Subcutaneous abdominal adipose tissue (tissue), 5 donors: Measurements from ENCODE around the gene NKD2.

ENCODE experiments used
- H3K27ac ChIP-seq: one replicate; pipeline ENCODE4 v1.7.0; 2013; ENCODE audit warnings: low read depth, mild to moderate bottlenecking, inconsistent platforms, low read length, moderate library complexity
- H3K27me3 ChIP-seq, 5 donors: one replicate each; pipeline ENCODE4 v1.7.0; 2013; ENCODE audit warnings: low read length in 5 of 5, inconsistent platforms in 1 of 5; ENCODE audit not compliant: control insufficient read depth in 5 of 5, insufficient read depth in 4 of 5
- H3K36me3 ChIP-seq, 5 donors: one replicate each; pipeline ENCODE4 v1.7.0; 2013; ENCODE audit warnings: low read length in 5 of 5; ENCODE audit not compliant: control insufficient read depth in 5 of 5, insufficient read depth in 5 of 5
- H3K4me1 ChIP-seq, 5 donors: one replicate each; pipeline ENCODE4 v1.7.0; 2013; ENCODE audit warnings: low read length in 5 of 5, mild to moderate bottlenecking in 3 of 5, moderate library complexity in 1 of 5; ENCODE audit not compliant: control insufficient read depth in 5 of 5, insufficient read depth in 5 of 5
- H3K4me3 ChIP-seq, 5 donors: one replicate each; pipeline ENCODE4 v1.7.0; 2013; ENCODE audit warnings: low read length in 5 of 5, low read depth in 1 of 5
- H3K9ac ChIP-seq, 5 donors: one replicate each; pipeline ENCODE4 v1.7.0; 2013; ENCODE audit warnings: low read length in 5 of 5, mild to moderate bottlenecking in 4 of 5, moderate library complexity in 3 of 5
- H3K9me3 ChIP-seq, 5 donors: one replicate each; pipeline ENCODE4 v1.7.0; 2013; ENCODE audit warnings: low read length in 5 of 5; ENCODE audit not compliant: control insufficient read depth in 5 of 5
- donor health status: healthy.
- donor health status: healthy.
- donor health status: healthy.
- donor health status: healthy.
- donor health status: healthy.

NKD2 gene

GRCh38 chr5:1004461-1005248 lies 3.9 kb upstream of the NKD2 start:
- H3K27me3 ChIP-seq: peaks cover 3 to 10% (median 7%) of the 10 kb centered on the region in 5 donors
- H3K4me3 ChIP-seq: peak overlapping the region; percentile 35 to 69 (median 59)
- H3K9ac ChIP-seq: peak overlapping the region in 4 of 5 donors; percentile 61 to 80 (median 65)
- no peak overlapping the region for H3K27ac ChIP-seq
- H3K4me1 ChIP-seq: peaks cover 2 to 45% (median 35%) of the 10 kb centered on the region in 5 donors
- no peaks in the 10 kb centered on the region for H3K36me3 ChIP-seq
- H3K9me3 ChIP-seq: no peaks in the 10 kb centered on the region

DNA sequence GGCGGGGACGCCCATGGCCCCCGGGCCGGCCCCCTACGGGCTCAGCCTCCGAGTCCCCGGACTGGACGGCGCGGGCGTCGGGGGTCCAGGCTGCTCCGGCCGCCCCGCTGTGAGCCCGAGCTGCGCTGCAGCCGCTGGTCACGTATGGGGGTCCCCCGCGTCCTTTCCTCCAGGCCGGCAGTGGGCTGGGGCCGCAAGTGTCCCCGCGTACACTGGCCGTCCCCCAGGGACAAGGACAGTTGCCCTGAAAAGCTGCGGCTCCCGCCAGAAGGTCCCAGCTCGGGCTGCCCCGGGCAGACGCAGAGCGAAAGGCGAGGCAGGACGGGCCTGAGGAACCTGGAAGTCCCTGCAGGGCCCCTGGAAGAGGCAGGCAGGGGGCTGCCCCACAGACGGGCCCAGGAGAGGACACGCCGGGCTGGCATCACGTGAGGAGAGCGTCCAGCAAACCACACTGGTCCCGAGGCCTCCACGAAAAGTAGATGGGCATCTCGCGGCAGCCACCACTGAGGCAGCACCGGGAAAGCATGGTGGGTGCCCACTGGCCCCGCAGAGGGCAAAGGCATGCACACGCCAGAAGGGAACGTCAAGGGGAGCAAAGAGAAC lies 3.3 kb upstream of the NKD2 start:
- Histone ChIP-seq H3K27me3 (peaks cover 10 to 16% (median 14%) of the 10 kb centered on the region in 5 donors), H3K4me1 (peaks cover 5 to 52% (median 42%) of the 10 kb centered on the region in 5 donors), H3K36me3 (no peaks in the 10 kb centered on the region), H3K9me3 (no peaks in the 10 kb centered on the region), H3K27ac (no peak overlapping the region), H3K9ac (peak overlapping the region in 4 of 5 donors; percentile 30 to 62 (median 56)), H3K4me3 (peak overlapping the region; percentile 35 to 69 (median 59))

DNA sequence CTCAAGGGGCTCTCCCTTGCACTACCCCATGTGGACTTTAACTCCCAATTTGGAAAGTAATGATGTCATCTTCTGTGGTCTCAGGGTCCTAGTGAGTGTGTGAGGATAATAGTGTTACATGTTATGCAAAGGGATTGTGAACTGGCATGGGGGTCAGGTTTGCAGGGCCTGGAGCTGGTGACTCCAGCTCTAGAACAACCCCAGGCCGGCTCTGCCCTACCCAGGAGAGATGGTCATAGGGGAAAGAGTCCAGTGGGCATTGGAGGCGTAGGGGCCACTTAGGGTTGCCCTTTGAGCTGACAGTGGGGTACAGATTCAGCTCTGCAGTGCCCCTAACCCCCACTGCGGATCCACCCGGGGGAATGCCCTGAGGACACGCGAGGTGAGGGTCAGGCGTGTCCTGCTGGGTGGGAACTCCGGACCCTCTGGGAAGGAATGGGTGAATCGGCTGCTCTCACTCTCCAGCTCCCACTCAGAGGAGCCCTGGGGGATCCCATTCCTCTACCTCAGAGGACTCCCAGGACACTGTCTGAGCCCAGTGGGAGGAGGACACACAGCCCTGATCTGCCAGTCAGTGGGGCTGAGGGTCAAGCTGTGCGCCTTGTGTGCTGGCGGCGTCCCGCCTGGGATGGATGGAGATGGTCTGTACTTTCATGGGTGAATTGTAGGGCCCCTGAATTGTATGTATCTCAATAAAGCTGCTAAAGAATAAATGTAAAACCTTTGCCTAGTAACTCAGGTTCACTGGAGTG lies 2.5 kb upstream of the NKD2 start:
- H3K36me3 ChIP-seq: no peaks in the 10 kb centered on the region
- peaks cover 6 to 56% (median 48%) of the 10 kb centered on the region in 5 donors for H3K4me1 ChIP-seq
- peaks cover 16 to 22% (median 21%) of the 10 kb centered on the region in 5 donors for H3K27me3 ChIP-seq
- no peaks in the 10 kb centered on the region for H3K9me3 ChIP-seq
- no peak overlapping the region for H3K27ac ChIP-seq
- H3K9ac ChIP-seq: peak overlapping the region in 1 of 5 donors; percentile 30
- H3K4me3 ChIP-seq: no peak overlapping the region

DNA sequence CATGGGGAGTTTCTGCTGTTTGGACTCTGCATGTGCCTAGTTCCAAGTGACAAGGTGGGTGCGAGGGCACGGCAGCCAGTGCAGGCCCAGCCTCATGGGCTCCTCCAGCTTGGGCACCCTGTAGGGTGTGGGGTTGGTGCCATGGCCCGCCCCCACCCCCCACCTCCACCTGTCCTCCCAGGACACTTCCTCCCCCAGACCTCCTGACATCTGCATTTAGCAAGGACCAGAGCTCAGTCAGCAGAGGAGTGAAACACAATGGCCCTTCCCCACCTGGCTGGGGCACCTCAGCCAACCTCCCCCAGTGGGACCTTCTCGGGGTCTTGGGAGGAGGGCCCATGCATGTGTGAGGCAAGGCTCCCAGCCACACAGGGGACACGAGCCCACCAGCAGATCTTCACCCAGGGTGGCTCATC lies 1.9 kb upstream of the NKD2 start:
- H3K27me3 ChIP-seq: peaks cover 21 to 28% (median 27%) of the 10 kb centered on the region in 5 donors

GRCh38 chr5:1007221-1007680 lies 1.4 kb upstream of the NKD2 start:
- Histone ChIP-seq H3K27ac (no peak overlapping the region), H3K4me3 (no peak overlapping the region), H3K9me3 (no peaks in the 10 kb centered on the region), H3K4me1 (peaks cover 6 to 56% (median 48%) of the 10 kb centered on the region in 5 donors), H3K27me3 (peaks cover 24 to 31% (median 29%) of the 10 kb centered on the region in 5 donors), H3K9ac (no peak overlapping the region), H3K36me3 (no peaks in the 10 kb centered on the region)

More for the DNA sequence above, 1.9 kb upstream of the NKD2 start:
- no peak overlapping the region for H3K4me3 ChIP-seq
- H3K9me3 ChIP-seq: no peaks in the 10 kb centered on the region
- H3K4me1 ChIP-seq: peaks cover 6 to 56% (median 48%) of the 10 kb centered on the region in 5 donors
- H3K36me3 ChIP-seq: no peaks in the 10 kb centered on the region
- no peak overlapping the region for H3K9ac ChIP-seq
- no peak overlapping the region for H3K27ac ChIP-seq

GRCh38 chr5:1007681-1008450 lies 736 bp upstream of the NKD2 start:
- Histone ChIP-seq H3K36me3 (no peaks in the 10 kb centered on the region), H3K9ac (no peak overlapping the region), H3K4me3 (no peak overlapping the region), H3K27me3 (peaks cover 26 to 31% (median 29%) of the 10 kb centered on the region in 5 donors), H3K27ac (no peak overlapping the region), H3K9me3 (no peaks in the 10 kb centered on the region), H3K4me1 (peaks cover 6 to 56% (median 48%) of the 10 kb centered on the region in 5 donors)

DNA sequence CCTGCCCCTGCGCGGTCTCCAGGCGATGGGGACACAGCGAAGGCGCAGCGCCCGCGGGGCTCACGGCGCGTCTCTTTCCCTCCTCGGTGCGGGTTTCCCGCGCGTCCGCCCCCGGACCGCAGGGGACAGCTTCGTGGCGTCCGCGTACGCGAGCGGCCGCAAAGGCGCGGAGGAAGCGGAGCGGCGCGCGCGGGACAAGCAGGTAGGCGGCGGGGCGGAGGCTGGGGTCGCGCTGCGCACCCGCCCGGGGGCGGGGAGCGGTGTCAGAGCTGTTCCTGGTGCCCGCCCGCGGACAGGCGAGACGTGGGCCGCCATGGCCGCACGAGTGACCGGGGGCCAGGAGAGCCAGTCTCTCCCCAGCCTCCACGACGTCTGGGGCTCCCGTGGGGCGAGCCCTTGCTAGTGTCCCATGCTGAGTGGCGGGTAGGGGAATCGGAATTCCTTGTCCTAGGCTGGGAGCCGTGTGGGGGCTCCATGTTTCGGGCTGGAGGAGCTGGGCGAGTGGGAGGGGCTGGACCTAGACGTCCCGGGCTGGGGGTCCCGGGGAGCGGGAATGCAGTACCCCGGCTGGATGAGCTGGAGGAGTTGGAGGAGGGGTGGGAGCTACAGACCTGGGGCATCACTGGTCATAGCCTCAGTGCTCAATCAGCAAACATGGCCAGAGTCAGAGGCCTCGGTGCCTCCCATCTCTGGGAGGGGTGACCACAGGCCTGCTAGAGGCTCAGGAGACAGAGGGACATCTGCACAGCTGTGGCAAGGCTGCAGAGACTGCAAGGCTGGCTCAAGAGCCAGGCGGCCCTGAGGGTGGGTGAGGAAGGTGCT lies 968 bp downstream of the NKD2 start:
- H3K4me3 ChIP-seq: peak overlapping the region in 3 of 5 donors; percentile 19 to 55 (median 36)
- no peak overlapping the region for H3K9ac ChIP-seq
- no peaks in the 10 kb centered on the region for H3K36me3 ChIP-seq
- H3K4me1 ChIP-seq: peaks cover 4 to 41% (median 33%) of the 10 kb centered on the region in 5 donors
- no peaks in the 10 kb centered on the region for H3K9me3 ChIP-seq
- no peak overlapping the region for H3K27ac ChIP-seq
- peaks cover 26 to 35% (median 31%) of the 10 kb centered on the region in 5 donors for H3K27me3 ChIP-seq

DNA sequence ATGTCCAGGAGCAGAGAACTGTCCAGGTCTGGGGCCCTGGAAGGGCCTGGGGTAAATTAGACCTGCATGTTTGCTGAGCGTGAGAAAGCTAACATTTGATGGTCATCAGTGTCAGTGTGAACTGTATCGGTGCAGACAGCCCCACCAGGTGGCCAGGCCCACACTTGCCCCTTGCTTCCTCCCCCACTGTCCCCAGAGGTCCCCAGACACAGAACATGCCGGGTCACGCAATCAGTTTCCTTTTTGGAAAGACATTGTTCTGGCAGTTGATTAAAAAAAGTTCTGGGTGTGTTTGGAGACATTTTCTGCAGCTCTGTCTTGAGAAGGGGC lies 1.5 kb downstream of the NKD2 start:
- peaks cover 26 to 36% (median 31%) of the 10 kb centered on the region in 5 donors for H3K27me3 ChIP-seq
- no peak overlapping the region for H3K4me3 ChIP-seq
- no peak overlapping the region for H3K9ac ChIP-seq

GRCh38 chr5:1010641-1011046 lies 2.0 kb downstream of the NKD2 start:
- Histone ChIP-seq H3K4me1 (peaks cover 4 to 31% (median 25%) of the 10 kb centered on the region in 5 donors), H3K4me3 (no peak overlapping the region), H3K27ac (no peak overlapping the region)

More for the DNA sequence above, 1.5 kb downstream of the NKD2 start:
- H3K9me3 ChIP-seq: no peaks in the 10 kb centered on the region
- peaks cover 4 to 36% (median 30%) of the 10 kb centered on the region in 5 donors for H3K4me1 ChIP-seq
- no peaks in the 10 kb centered on the region for H3K36me3 ChIP-seq
- no peak overlapping the region for H3K27ac ChIP-seq

More at GRCh38 chr5:1010641-1011046, 2.0 kb downstream of the NKD2 start:
- H3K36me3 ChIP-seq: no peaks in the 10 kb centered on the region
- no peak overlapping the region for H3K9ac ChIP-seq
- peaks cover 26 to 38% (median 31%) of the 10 kb centered on the region in 5 donors for H3K27me3 ChIP-seq
- no peaks in the 10 kb centered on the region for H3K9me3 ChIP-seq
